ENCODE measurements around the gene PHEX.

The PHEX gene

DNA sequence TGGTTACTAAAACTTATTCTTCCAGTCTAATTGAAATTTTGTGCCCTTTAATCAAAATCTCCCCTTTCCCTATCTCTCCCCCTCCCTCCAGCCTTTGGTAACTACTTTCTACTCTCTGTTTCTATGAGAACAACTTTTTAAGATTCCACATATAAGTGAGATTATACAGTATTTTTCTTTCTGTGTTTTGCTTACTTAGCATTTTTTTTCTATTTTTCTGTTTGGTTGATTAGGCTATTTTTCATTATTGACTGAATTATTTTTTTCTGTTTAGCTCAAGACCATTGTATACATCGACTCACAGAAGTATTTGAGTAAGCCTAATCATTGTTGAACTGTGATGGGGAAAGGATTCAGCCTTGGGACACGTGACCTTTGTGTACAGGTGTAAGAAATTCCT is 116.4 kb downstream of the PHEX start:
- no peak for DNase-seq (ENCODE audit: low read depth in 2 of 2)

GRCh38 chrX:22150371-22150770 is 118.2 kb downstream of the PHEX start:
- DNase-seq (ENCODE audit: low read depth in 2 of 2): no peak

GRCh38 chrX:22155126-22155525 is 123.0 kb downstream of the PHEX start:
- no peak for DNase-seq (ENCODE audit: low read depth in 2 of 2)

GRCh38 chrX:22159071-22159470 is 126.9 kb downstream of the PHEX start:
- DNase-seq (ENCODE audit: low read depth in 2 of 2): no peak

DNA sequence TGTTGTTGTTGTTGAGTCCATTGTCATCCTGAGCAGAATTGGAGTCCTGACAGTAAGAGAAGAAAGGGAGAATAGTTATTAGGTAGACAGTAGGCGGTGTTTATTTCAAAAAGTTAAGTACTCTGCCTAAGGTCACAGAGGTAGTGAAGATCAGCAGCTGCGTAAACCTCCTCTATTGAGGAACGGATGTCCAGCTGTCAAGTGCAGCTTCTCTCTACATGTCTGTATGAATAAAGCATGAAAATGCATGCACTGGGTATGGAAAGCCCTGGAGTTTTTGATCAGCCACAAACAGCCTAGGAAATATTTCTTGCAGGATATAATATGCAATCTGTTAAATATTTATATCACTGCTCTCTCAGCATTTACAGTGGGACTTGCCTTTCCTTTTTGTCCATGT is 131.2 kb downstream of the PHEX start:
- no peak for DNase-seq (ENCODE audit: low read depth in 2 of 2)

- DNase-seq (ENCODE audit: low read depth in 2 of 2): no peak
These were observed 132.8 kb downstream of the PHEX start for GRCh38 chrX:22164770-22165388.

DNA sequence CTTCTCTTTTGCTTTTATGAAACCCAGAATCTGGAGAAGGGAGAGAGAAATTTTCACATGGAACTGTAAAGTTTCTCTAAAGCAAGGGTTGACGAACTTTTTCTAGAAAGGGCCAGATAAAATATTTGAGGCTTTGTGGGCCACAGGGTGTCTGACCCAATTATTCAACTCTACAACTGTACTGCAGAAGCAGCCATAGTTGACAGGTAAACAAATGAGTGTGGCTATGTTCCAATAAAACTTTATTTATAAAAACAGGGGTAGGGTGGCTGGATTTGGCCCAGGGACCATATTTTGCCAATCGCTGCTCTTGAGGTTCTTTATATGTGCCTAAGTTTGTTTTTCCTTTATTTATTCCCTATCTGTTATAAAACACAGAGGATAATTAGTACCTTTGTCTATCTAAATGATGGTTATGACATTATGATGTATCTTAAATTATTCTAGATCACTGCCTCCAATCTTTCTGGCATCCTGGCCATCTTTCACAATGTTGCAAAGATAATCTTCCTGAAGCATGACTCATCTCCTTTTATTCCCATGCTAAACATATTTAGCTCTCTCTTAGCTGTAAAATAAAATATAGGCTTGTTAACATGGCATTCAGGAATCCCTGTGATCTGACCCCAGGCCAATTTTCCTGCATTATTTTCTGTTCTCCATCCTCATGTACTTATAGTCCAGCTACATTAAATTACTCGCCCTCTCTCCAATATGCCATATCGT is 133.8 kb downstream of the PHEX start:
- DNase-seq (ENCODE audit: low read depth in 2 of 2): no peak

DNA sequence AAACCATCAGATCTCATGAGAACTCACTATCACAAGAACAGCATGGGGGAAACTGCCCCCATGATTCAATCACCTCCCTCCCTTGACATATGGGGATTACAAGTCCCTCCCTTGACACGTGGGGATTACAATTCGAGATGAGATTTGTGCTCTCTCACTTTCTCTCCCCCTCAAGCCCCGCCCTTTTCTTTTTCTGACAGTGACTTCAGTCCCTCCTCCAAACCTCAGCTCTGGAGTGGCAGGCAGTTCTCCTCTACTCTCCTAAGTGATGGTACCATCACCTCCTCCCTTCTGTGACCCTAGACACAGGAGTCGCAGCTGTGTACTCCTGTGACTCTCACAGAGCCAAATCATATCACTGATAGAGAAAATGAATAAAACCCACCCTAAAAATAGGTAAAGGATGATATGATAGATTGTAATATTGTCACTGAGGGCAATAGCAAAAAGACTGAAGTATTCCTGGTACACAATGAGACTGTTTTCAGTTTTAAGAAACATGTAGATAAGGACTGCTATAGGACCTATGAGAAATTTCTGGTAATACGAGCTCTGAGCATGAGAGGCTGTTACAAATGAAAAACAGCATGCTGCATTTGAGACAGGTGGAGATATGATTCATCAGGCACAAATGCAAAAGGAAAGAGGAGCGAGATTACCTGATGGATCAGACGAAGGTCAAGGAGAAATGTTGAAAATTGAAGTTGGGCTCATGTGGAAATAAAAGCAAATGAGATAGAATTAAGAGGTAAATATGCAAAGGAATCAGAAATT is 139.3 kb downstream of the PHEX start:
- DNase-seq (ENCODE audit: low read depth in 2 of 2): no peak

DNA sequence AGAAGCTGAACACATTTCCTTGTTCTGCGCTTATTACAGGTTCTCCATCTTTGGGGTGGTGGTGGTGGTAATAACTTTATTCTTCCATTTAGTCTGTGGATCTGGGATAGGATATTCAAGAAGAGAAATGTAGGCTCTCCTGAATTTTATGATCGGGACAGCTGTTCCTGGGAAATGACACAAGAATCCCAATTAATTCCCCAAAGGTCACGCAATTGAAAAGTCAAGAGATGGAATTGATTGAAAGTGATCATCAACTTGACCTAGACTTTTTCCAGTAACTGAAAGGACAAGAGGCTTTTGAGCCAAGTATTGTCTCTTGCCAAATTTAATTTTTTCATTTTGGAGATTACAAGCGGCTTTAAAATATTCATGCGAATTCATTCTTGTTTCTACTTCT is 141.8 kb downstream of the PHEX start:
- no peak for DNase-seq (ENCODE audit: low read depth in 2 of 2)

DNA sequence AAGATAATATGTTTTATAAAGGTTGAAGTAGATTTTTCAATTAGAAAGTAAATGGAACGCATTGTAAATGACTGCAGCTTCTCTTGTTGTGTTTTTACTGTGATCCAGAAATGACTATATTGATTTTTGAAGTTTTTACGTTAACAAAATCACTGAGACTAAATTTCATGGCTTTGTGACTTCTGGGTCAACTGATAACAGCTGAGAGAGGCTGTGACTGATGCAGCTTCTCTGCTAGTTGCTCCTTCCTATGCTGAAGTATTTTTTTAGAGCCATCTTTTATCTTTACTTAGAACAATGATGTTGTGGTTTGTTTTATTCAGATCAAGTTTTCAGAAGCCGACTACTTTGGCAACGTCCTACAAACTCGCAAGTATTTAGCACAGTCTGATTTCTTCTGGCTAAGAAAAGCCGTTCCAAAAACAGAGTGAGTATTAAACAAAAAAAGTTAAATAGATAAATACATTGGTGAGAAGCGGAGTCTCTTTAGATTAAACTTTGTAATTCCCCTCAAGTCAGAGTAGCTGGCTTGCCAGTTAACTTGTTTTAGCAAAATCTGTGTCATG is 145.9 kb downstream of the PHEX start:
- no peak for DNase-seq (ENCODE audit: low read depth in 2 of 2)

DNA sequence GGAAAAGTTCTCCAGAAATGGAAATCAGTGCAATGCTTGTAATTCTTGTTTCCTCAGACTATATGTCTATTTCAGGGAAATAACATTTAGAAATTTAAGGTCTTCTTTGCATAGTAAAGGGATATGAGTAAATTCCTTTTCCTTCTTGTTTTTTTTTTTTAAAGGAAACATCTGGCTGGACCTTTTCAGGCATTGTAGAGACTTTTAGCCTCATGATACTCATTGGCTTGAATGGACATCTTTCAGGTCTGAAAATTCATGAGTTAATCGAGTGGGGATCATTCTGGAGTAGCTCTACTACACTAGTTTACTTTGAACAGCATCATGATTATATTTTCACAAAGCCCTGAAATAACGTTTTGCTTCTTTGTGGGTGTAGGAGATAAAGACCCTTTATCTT is 152.0 kb downstream of the PHEX start:
- no peak for DNase-seq (ENCODE audit: low read depth in 2 of 2)

- no peak for DNase-seq (ENCODE audit: low read depth in 2 of 2)
These were observed 154.0 kb downstream of the PHEX start for GRCh38 chrX:22186165-22186564.

DNA sequence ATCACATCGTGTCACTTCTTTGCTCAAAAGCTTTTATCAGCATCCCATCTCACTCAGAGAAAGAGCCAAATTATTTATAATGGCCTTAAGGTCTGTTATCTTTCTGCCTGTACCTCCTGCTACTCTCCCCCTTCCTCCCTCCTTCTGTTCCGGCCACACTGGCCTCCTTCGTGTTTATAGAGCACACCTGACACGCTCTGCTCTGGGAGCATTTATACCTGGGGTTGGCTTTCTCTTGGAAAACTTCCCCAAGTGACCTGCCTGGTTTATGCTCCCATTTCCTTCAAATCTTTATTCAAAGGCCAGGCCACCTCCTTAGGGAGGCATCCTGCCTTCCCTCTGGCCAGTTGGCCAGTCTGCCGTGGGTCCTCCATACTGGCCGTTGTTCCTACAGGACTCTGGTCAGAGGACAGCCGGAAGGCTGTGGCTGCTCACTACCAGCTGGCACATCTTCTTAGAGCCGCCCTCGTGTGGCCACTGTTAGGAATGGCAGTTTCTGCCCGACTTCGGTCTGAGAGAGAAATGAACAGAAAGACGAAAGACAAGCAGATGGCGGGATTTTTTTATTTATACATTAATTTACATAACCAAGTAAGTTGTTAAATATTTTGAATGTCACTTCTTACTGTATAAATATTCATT is 160.4 kb downstream of the PHEX start:
- peak; percentile 1 to 20 for DNase-seq (ENCODE audit: low read depth in 2 of 2)

- no peak for DNase-seq (ENCODE audit: low read depth in 2 of 2)
These were observed 161.9 kb downstream of the PHEX start for GRCh38 chrX:22193851-22194659.

DNA sequence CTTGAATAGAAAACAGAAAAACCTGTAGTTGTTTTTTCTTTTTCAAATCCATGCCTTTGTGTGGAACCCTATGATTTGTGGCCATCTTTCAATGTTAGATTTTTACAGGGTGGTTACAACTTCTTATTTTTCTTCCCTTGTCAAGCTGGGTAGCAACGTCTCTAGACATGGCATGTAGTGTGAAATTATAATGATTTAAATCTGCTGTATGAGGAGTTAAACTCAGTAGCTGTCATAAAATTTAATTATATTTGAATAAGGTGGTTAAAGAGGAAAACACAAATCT is 162.5 kb downstream of the PHEX start:
- DNase-seq (ENCODE audit: low read depth in 2 of 2): no peak

DNA sequence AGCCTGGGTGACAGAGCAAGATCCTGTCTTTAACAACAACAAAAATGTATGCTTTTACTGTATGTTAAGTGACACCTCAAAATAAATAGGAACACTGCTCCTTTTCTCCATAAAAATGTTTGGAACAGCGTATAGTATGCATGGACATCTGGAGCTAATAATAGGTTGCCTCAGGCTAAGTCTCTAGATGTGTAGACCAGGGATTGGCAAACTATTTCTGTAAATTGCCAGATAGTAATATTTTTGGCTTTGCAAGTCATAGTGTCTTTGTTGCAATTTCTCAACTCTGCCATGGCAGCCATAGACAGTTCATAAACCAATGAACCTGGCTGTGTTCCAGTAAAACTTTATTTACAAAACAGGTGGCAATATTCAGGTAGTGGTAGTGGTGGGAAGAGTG is 164.0 kb downstream of the PHEX start:
- DNase-seq (ENCODE audit: low read depth in 2 of 2): no peak

DNA sequence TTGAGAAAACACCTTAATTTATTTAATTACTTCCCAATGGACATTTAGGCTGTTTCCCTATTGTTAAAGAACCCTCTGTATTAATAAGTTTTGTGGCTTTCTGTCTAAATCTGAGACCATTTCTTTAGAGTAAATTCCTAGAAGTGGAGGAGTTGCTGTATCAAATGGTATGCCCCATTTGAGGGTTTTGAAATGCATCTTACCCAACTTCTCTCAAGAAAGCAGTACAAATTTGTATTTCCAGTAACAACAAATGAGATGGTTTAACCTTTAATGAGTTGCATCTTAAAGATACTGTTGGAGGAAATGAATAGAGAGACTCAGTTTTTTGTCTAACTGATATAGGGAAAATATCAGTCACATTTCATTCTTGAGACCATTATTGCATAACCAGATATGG is 170.1 kb downstream of the PHEX start:
- DNase-seq (ENCODE audit: low read depth in 2 of 2): no peak

DNA sequence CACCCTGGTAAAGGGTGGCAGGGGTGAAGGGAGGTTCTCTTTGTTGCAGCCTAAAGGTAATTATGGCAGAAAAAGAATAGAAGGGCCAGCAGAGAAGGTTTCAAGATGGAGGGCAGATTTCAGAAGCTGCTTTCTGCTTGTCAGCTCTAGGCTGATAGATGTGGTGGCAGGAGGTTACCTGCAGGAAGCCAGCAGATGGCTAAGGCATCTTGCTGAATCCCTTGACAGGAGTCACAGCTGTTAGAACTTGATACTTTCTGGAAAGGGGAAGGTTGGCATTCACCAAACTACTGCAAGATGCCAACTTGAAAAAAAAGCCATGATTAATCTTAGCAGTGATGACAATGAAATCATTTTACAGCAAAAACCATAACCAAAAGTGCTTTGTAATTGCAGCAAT is 171.1 kb downstream of the PHEX start:
- no peak for DNase-seq (ENCODE audit: low read depth in 2 of 2)

DNA sequence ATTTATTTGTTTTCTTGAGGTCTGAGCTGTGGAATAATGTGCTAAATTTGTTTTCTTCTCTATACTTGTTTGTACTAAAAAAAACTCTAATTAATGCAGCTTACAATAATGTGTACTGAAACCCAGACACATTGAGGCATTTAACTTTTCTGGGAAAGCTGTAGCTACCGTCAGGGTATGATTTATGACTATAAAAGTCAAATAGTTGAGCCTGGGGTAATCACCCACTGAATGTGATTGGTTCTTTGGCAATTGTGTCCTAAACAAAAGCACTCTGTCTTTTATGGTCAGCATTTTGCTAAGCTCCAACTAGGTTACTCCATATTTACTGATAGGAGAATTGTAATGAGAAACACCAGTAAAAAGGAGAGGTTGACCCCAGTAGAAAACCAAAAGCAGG is 174.7 kb downstream of the PHEX start:
- no peak for DNase-seq (ENCODE audit: low read depth in 2 of 2)

DNA sequence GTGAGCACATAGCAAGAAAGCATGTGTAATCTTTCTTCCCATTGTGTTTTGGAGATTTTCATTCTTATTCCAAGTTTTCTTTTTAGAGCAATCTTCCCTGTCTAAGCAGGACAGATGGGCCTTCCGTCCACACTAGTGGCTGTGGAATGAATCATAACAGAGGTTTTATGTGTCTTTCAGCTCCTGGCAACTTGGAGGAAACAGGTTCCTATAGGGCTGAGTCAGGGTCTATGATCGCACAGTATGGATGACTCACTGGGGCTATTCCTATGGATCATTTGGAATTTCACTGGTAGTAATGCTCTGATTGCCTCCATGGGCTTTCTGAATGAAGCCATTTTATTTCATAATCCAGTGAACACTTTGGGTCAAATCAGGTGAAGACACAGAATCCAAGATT is 188.8 kb downstream of the PHEX start:
- no peak for DNase-seq (ENCODE audit: low read depth in 2 of 2)

- DNase-seq (ENCODE audit: low read depth in 2 of 2): no peak
These were observed 202.3 kb downstream of the PHEX start for GRCh38 chrX:22234380-22234779.

DNA sequence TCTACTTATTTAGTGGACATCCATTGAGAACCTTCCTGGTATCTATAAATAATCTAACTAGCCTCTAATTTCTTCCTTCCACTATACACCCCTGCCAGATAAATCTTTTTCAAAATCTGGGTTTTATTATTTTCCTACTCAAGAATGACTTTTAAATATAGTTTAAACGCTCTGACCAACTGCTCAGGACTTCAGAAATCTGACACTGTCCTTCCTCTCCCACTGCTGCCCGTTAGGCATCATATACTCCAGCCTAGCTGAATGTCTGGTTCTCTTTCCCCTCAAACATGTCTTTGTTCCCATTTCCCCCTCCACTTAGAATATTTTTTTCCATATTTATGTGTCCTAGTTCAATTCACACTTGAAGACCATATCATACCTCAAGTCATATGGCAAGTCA is 205.4 kb downstream of the PHEX start:
- DNase-seq (ENCODE audit: low read depth in 2 of 2): no peak
